ENCODE measurements around the gene ACSF3.

The ACSF3 gene

DNA sequence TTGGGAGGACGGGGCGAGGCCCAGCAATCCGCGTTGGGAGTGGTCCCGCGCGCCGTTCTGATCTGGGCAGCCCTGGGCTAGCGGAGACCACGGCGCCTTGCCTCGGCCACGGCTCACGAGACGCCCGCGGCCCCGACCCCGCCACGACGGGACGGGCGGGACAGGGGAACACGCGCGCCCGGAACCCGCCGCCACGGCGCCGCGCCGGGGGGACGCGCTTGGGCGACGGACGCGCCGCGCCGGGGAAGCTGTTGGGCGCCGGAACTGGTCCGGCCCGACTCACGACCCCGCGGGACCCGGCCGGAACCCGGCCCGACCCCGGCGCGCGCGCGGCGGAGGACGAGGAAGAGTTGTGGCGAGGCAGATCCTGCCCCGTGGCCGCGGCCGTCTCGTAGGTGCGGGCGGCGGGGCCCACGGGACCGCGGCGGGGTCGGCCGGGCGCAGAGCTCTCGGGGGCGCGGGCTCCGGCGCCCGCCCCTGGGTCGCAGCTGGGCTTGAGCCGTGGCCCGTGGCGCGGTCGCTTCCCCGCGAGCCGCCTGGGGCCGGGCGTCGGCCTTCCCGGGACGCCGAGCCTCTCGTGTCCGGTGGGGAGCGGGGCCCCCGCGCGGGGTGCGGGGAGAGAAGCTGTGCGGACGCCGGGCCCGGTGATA, at the start of gene ACSF3:
Gene ACSF3, plus strand, starts transcription at position 251 of the 650 bp plus-strand sequence. CDS start 6,830 bp downstream, outside the sequence.
- peak; percentile 57 for DNase-seq

GRCh38 chr16:89044418-89045180, 49.1 kb upstream of the ACSF3 start:
- DNase-seq = no peak

DNA sequence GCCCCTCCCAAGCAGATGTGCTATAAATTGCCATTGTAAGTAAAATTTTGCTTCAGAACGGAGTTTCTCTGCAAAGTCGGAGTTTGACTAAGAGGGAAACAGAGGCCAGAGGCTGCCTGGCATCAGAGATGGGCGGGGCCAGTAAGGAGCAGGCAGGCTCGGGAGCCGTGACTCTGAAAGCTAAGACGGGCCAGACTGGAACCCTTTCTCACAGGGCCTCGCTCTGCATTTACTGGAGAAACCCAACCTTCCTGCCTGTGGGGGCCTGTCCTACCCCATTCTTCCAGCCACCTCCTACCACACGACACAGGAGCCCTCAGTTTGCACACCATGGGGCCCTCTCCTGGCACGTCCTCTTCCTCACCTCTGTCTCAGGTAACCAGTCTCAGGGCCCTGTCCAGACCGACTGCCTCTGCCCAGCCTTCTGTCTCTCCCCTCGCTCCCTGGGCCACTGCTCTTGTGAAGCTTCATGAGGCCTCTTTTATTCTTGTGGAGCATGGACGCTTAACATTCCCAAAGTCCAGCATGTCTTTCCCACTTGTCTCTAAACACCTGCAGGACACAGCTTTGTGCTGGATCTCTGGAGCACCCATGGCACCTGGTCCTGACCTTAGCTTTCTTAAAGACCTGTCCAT, 48.4 kb upstream of the ACSF3 start:
- no peak for DNase-seq

- no peak for DNase-seq
Measured at GRCh38 chr16:89045881-89046280, 47.8 kb upstream of the ACSF3 start.

DNA sequence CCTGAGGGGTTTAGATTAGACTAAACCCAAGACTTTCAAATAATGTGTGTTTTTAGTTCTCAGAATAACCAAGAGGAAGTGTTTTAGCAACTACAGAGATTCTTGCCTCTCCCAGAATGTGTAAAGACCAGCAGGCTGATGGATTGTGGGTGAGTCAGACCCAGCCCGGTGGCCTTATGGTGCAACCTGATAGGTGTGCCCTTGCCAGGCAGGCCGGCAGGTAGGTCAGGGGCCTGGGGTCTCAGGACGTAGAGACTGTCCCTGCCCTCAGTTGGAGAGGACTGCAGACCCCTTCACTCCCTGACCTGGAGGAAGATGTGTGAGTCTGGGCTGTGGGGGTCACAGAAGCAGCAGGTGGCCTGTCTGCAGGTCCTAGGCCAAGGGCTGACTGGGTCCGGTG, 47.2 kb upstream of the ACSF3 start:
- DNase-seq = no peak

DNA sequence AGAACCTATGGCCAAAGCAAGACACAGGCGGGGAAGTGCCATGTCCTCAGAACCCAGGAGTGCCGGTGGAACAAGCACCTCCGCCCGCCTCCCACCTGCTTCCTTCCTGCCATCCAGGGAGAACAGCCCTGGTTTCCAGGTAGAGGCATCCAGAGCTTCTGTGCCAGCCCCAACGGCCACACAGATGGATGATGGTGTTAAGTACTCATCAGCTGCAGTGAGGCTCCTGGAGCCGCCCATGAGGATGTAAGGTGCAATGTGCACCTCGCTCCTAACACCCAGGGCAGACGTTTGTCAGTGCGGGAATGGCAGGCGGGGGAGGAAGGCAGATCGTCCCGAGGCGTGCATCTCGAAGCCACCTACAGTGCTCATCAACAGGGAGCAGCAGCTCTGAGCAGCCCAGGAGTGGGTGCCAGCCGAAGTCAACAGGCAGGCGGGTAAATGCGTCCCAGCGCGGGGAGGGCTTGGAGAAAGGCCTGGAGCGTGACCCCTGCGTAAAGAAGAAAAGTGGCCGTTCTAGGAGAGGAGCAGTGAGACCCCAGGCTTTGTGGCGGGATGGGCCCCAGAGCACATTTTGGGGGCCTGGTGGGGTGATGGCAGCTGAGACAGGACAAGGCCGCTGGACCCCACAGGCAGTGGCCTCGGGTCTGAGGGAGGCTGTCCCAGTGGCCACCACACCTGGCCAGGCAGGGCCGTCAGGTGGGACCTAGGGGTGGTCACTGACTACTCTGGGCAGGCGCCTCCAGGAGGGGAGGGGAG, 46.1 kb upstream of the ACSF3 start:
- DNase-seq = no peak

- DNase-seq = no peak
Measured at GRCh38 chr16:89048090-89048725, 45.4 kb upstream of the ACSF3 start.

DNA sequence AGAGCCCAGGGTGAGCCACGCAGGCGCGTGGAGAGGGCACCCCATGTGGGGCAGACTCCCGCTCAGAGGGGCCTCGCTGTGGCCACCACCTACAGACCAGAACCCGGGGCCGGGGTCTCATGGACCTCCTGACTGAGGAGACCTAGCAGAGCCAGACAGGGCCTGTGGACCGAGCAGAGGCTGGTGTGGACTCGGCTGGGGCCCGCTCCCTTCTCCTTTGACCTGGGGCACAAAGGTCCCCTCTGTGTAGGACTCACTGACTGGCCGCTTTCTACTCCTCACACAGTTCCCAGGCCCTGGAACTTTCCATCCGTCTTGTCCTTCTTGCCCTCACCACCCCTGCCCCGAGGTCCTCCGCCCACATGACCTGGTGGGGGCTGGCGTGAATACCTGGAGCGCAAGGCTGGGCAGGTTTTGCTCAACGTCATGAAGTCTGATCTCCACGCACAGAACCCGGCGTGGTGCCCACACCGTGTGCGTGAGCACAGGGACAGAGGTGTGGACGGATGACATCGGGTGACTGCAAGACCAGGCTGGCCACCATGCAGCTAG, 44.7 kb upstream of the ACSF3 start:
- no peak for DNase-seq

- DNase-seq = no peak
Measured at GRCh38 chr16:89049484-89050118, 44.1 kb upstream of the ACSF3 start.

- no peak for DNase-seq
Measured at GRCh38 chr16:89050119-89050867, 43.4 kb upstream of the ACSF3 start.

DNA sequence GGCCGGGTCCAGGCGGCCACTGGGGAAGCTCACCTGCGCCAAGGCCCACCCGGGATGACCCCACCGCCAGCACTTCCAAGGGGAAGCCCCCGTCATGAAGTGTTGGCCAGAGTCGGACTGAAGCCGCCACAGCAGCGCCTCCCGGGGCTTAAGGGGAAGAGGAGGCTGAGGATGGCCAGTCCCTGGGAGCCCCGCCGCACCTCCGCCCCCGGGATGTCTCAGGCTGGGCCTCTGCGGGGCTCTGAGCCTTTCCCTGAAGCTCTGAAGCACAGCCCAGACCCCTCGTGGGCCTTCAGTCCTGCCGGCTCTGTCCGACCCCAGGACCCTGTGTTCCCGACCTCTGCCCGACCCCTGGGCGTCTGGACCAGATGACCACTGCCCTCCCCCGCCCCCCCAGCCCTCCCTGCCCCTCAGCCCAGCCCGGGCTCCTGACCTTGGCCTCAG, 42.8 kb upstream of the ACSF3 start:
- DNase-seq = no peak

DNA sequence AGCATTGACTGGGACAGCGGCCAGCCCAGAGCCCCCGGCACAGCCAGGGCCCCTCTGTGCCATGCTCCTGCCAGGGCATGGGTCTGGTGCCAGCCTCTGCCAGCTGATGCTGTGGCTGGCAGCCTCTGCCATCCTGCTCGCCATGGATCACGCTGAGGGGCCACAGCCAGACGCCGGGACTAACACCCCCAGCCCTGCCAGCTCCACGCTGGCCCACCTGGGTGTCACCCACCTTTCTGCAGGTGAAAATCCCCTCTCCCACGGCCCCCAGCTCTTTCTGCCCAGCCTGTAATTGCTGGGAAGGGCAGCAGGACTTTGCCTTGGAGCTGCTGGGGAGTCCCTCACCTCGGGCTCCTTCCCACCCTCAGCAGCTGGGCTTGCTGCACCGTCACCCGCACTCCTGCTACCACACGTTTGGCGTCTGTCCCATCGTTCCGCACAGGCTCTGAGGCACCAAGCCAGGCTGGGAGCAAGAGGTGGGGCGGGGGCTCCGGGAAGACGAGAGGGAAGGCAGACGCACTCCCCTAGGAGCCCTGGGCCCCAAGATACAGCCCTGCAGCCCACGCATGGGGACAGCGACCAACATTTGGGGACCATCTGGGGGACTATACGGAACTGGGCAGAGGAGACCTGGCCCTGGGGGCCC, 42.0 kb upstream of the ACSF3 start:
- no peak for DNase-seq

- DNase-seq = no peak
Measured at GRCh38 chr16:89052191-89052889, 41.3 kb upstream of the ACSF3 start.

DNA sequence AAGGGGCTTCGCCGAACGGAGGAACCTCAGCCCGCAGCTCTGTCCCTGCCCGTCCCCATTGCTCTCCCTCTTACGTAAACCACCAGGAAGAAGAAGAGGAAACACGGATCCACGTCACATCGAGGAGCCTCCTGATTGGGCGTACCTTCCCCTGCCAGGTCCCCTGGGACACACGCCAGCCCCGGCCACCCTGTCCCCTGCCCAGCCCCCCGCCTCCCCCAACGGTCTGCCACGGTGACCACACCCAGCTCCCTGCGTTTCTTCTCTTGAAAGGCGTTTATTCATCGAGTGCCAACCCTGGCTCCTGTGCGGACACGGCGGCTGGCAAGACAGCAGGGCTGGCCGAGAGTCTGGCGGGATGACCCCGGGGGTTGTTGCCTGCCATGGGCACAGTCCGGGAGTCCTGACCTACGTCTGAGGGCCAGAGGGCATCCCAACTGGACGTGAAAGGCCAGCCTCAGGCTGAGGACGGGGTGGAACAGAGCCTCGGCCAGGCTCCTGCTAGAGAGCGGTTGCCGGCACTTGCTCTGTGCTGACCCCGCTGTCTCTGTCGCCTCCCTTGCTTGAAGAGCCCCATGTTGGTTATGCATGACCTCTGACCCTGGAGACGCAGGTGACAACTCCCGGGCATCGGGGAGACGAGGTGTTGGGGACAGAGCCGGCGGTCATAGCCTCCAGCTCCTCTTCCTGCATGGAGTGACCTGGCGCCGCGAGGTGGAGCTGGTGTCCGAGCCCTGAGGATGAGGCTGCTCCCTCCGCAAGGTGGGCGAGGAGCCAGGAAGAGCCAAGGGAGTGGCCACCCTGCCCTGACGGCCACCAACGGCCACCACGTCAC, 40.5 kb upstream of the ACSF3 start:
- peak; percentile 16 for DNase-seq

DNA sequence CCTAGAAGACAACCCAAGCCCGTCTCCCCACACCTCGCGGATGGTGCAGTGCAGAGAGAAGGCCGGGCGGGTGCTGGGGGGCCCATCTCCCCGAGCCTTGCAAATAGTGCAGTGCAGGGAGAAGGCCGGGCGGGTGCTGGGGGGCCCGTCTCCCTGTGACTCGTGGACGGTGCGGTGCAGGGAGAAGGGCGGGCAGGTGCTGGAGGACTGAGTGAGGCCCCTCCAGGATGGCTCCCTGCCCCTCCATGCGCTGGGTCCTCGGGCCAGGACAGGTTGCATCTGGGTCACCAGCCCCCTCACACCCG, 40.0 kb upstream of the ACSF3 start:
- no peak for DNase-seq

GRCh38 chr16:89054261-89054661, 39.4 kb upstream of the ACSF3 start:
- DNase-seq = no peak

DNA sequence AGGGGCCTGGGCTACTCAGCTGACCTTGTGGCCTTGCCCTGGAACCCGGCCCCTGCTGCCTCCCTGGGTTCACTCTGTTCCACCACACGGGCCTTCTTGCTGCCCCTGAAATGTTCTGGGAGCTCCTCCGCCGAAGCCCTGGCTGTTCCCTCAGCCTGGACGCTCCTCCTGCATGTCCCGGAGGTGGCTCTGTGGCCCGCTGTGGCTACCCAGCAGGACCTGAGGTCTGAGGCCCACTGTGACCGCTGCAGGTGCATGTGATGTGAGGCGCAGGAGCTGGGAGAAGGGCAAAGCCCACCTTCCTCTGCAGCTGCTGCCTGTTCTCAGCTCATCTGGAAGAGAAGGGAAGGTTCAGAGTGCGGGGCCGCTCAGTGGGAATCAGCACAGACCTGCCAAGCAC, 38.9 kb upstream of the ACSF3 start:
- DNase-seq = no peak

DNA sequence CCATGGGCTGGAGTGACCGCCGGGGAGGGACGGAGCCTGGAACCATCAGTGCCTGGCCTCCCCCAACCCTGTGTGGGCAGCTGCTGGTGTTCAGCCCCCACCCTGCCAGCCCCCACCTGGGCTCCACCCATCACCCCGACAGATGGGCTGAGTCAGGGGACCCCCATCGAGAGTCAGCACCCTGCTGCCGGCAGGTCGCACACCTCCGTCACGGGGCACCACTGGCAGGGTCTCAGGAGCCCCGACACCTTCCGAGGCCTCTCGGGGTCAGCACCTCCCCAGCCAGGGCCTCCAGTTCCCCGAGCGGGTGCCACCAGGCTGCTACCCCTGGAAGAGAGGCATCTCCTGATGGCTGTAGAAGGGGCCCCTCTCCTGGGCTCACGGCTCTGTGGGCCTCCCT, 38.3 kb upstream of the ACSF3 start:
- DNase-seq = no peak

- DNase-seq = no peak
Measured at GRCh38 chr16:89055894-89056555, 37.6 kb upstream of the ACSF3 start.
